OCI-LY1 (cell line): ENCODE measurements around the gene TTN.

Experiments
- H2AFZ ChIP-seq: fragments of 200-600 bp; sonication (generic), shearing (Covaris generic); 2 replicates; pipeline ENCODE4 v1.6.0; 2014; ENCODE audit warnings: antibody characterized with exemption, mild to moderate bottlenecking, low read length
- H3F3A ChIP-seq: fragments of 200-600 bp; sonication (generic), shearing (Covaris generic); 2 replicates; pipeline ENCODE4 v1.6.0; 2014; ENCODE audit warnings: mild to moderate bottlenecking, antibody characterized with exemption, low read length, moderate library complexity; ENCODE audit not compliant: insufficient read depth
- H3K27ac ChIP-seq: fragments of 200-600 bp; sonication (generic); 2 replicates; pipeline ENCODE4 v1.5.1; 2014; ENCODE audit warnings: low read length, mixed run types, mild to moderate bottlenecking, low read depth; ENCODE audit not compliant: poor library complexity, severe bottlenecking
- H3K27me3 ChIP-seq: fragments of 200-600 bp; sonication (generic); 2 replicates; pipeline ENCODE4 v1.6.0; 2014; ENCODE audit warnings: antibody characterized with exemption, mild to moderate bottlenecking, low read length, moderate library complexity; ENCODE audit not compliant: insufficient read depth
- H3K36me3 ChIP-seq: fragments of 200-600 bp; sonication (generic); 2 replicates; pipeline ENCODE4 v1.6.1; 2014; ENCODE audit warnings: mild to moderate bottlenecking, antibody characterized with exemption, low read length, moderate library complexity, mixed read lengths; ENCODE audit not compliant: insufficient read depth
- H3K4me1 ChIP-seq: fragments of 200-600 bp; sonication (generic); 2 replicates; pipeline ENCODE4 v1.5.1; 2014; ENCODE audit warnings: mild to moderate bottlenecking, low read length, moderate library complexity; ENCODE audit not compliant: insufficient read depth, severe bottlenecking
- H3K4me2 ChIP-seq: fragments of 200-600 bp; sonication (generic), shearing (Covaris generic); 2 replicates; pipeline ENCODE4 v1.6.1; 2014; ENCODE audit warnings: low read length
- H3K4me3 ChIP-seq: fragments of 200-600 bp; sonication (generic); 2 replicates; pipeline ENCODE4 v1.5.1; 2014; ENCODE audit warnings: low read length, low read depth, mild to moderate bottlenecking, mixed read lengths; ENCODE audit not compliant: poor library complexity, severe bottlenecking
- H3K79me2 ChIP-seq: fragments of 200-600 bp; shearing (Covaris generic); 2 replicates; pipeline ENCODE4 v1.6.1; 2016; ENCODE audit warnings: mixed run types, low read length, mixed read lengths; ENCODE audit not compliant: insufficient read depth
- H3K9ac ChIP-seq: fragments of 200-600 bp; sonication (generic), shearing (Covaris generic); 2 replicates; pipeline ENCODE4 v1.6.1; 2014; ENCODE audit warnings: mild to moderate bottlenecking, low read length, mixed read lengths
- H3K9me2 ChIP-seq: fragments of 200-600 bp; sonication (generic), shearing (Covaris generic); 2 replicates; pipeline ENCODE4 v1.6.1; 2014; ENCODE audit warnings: low read depth, mild to moderate bottlenecking, low read length, mixed read lengths
- H3K9me3 ChIP-seq: fragments of 200-600 bp; shearing (Covaris generic); 2 replicates; pipeline ENCODE4 v1.6.1; 2014; ENCODE audit warnings: low read length, mixed read lengths
- H4K20me1 ChIP-seq: fragments of 200-600 bp; sonication (generic), shearing (Covaris generic); 2 replicates; pipeline ENCODE4 v1.6.0; 2016; ENCODE audit warnings: mild to moderate bottlenecking, low read length; ENCODE audit not compliant: insufficient read depth
- EZH2 ChIP-seq: fragments of 200-600 bp; sonication (generic), shearing (Covaris generic); IDR thresholded peaks from 2 replicates; pipeline ENCODE4 v1.8.0; 2017; ENCODE audit warnings: borderline replicate concordance, mixed run types, mild to moderate bottlenecking, antibody characterized with exemption, low read length, moderate library complexity, mixed read lengths
- TF ChIP-seq, protein P1 (sequence below): fragments of 200-600 bp; sonication (generic), shearing (Covaris generic); IDR thresholded peaks from 2 replicates; pipeline ENCODE4 v1.5.1; 2017; ENCODE audit warnings: mild to moderate bottlenecking, antibody characterized with exemption, low read length, moderate library complexity, mixed read lengths

TTN gene

DNA sequence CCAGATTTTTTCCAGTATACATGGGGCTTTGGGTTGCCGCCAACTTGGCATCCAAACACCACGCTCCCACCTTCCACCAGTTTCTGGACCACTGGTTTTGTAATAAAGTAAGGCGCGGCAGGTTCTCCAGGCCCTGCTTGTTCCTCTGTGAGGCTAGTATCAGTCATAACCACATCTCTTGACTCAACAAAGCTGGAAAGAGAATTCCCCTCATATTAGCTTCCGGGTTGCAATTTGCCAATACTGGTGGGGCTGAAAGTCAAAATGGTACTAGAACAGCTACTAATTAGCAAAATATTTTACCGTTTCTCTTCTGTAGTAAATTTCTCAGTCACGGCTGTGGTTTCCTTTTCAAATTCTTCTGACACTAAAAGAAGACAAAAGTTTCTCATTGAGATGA lies 25.0 kb downstream of the TTN start:
- Histone ChIP-seq H3K27ac (no peak overlapping the region), H3K27me3 (no peaks in the 10 kb centered on the region), H3K4me1 (no peaks in the 10 kb centered on the region), H3K4me2 (no peak overlapping the region), H3K9ac (no peak overlapping the region), H3K4me3 (no peak overlapping the region), H3K9me3 (no peaks in the 10 kb centered on the region), H3K9me2 (no peaks in the 10 kb centered on the region), H2AFZ (no peak overlapping the region), H3K79me2 (no peaks in the 10 kb centered on the region), H3K36me3 (peaks cover 97% of the 10 kb centered on the region), H3F3A (no peaks in the 10 kb centered on the region), H4K20me1 (no peaks in the 10 kb centered on the region)
- TF ChIP-seq EZH2, result no peak
- TF ChIP-seq, protein P1, sequence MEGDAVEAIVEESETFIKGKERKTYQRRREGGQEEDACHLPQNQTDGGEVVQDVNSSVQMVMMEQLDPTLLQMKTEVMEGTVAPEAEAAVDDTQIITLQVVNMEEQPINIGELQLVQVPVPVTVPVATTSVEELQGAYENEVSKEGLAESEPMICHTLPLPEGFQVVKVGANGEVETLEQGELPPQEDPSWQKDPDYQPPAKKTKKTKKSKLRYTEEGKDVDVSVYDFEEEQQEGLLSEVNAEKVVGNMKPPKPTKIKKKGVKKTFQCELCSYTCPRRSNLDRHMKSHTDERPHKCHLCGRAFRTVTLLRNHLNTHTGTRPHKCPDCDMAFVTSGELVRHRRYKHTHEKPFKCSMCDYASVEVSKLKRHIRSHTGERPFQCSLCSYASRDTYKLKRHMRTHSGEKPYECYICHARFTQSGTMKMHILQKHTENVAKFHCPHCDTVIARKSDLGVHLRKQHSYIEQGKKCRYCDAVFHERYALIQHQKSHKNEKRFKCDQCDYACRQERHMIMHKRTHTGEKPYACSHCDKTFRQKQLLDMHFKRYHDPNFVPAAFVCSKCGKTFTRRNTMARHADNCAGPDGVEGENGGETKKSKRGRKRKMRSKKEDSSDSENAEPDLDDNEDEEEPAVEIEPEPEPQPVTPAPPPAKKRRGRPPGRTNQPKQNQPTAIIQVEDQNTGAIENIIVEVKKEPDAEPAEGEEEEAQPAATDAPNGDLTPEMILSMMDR, result no peak

DNA sequence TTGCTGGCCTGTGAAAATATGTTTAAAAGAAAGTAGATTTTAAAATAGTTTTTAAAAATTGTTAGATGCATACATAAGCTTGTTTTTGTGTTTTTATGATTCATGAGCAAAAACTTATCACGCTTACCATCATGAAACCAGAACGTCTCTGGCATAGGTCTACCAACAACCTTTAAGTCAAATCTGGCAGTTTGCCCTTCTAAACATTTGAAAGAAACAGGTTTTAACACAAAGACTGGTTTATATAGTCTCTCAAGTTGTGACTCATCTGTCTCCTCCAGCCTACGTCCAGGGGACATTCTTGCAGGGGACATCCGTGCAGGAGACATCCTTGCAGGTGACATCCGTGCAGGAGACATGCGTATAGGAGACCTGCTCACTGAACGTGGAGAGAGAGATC lies 29.6 kb downstream of the TTN start:
- Histone ChIP-seq H3K9me2 (no peaks in the 10 kb centered on the region), H3K36me3 (peaks cover 99% of the 10 kb centered on the region), H3K4me2 (no peak overlapping the region), H4K20me1 (no peaks in the 10 kb centered on the region), H3K9me3 (no peaks in the 10 kb centered on the region), H3K9ac (no peak overlapping the region), H3K27ac (no peak overlapping the region), H3K4me3 (no peak overlapping the region), H2AFZ (no peak overlapping the region), H3K4me1 (no peaks in the 10 kb centered on the region), H3K79me2 (no peaks in the 10 kb centered on the region), H3K27me3 (no peaks in the 10 kb centered on the region), H3F3A (no peaks in the 10 kb centered on the region)
- TF ChIP-seq EZH2, result no peak
- TF ChIP-seq, protein P1, result no peak

DNA sequence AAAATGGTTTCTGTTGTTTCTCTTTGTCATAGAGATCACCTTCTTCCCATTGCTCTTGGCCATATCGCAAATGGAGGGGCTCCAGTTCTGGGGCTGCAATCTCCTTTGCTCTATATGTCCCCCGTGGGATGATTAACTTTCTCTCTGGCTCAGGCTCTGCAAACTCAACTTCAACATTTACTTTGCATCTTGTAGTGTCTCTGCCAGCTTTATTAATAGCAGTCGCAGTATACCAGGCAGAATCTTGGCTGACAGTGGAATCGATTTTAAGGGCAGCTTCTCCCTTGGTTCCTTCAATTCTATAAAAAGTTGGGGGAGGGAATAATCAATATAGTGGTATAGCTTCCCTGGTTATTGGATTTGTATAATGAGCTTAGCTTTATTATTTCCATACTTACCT lies 30.5 kb downstream of the TTN start:
- Histone ChIP-seq H3K27me3 (no peaks in the 10 kb centered on the region), H3K9me2 (no peaks in the 10 kb centered on the region), H2AFZ (no peak overlapping the region), H3K27ac (no peak overlapping the region), H3K4me2 (no peak overlapping the region), H3K4me3 (no peak overlapping the region), H4K20me1 (no peaks in the 10 kb centered on the region), H3K9ac (no peak overlapping the region), H3K9me3 (no peaks in the 10 kb centered on the region), H3K79me2 (no peaks in the 10 kb centered on the region), H3K4me1 (no peaks in the 10 kb centered on the region), H3F3A (no peaks in the 10 kb centered on the region), H3K36me3 (peaks cover 99% of the 10 kb centered on the region)
- TF ChIP-seq, protein P1, result no peak
- TF ChIP-seq EZH2, result no peak
